Stimulated activated CD4-positive, alpha-beta T cell treated with anti-CD3 and anti-CD28 coated beads, Interleukin-15, amount 100 ng/mL, for 24 hours (primary cell): Measurements from ENCODE around the gene TPK1.

Experiments
- DNase-seq: peaks from one replicate; pipeline ENCODE4 v3.0.0-alpha.2; 2020

Gene TPK1

DNA sequence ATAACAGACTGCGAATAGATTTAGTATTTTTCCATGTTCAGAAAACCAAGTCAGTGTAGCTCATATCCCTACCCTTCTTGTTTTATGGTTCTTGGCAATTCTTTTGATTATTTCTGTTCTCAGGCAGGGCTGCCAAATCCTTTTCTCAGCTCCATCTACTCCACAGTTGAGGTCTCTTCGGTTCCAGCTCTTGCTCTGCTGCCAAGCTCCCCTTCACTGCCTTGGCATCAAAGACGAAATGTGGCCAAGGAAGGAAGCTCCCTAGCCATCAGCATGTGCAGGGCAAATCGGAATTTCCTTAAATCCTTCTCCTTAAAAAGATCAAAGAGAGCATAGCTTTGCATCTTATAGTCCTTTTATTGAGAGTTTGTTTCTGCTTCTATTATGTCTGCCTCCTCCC, 315.9 kb downstream of the TPK1 start:
- DNase-seq: no peak

DNA sequence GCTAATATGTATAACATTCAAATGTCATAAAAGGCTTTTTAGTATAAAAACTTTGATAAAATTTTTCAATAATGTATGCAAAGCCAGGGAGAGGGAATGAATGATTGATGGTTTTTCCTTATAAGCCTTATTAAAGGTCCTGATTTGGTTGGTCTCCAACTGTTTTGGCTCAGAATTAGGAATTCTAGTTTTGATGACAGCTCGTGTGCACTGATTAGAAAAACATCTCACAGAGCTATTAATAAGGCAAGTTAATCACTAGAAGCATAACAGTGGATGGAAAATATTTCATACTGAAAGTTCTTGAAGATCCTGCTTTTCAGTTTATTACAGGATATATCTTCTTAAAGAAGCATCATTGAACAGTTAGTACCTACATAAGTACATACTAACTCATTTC, 317.5 kb downstream of the TPK1 start:
- no peak for DNase-seq

DNA sequence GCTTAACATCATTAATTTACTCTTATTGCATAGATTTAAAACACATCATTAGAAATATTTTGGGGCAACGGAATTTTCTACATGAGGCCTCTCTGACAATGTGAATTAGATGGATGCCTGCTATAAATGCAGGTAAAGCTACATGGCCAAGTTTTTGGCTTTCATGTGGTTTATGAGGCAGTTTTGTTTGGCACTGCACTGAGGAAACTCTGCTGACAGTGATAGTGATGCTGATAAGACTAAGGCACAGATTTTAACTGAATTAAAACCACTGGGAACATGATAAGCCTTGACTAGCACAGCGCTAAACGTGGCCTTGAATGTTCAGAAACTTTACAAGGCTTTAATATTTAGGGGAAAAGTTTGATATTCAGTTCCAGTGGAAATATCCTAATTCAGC, 318.1 kb downstream of the TPK1 start:
- DNase-seq: no peak

DNA sequence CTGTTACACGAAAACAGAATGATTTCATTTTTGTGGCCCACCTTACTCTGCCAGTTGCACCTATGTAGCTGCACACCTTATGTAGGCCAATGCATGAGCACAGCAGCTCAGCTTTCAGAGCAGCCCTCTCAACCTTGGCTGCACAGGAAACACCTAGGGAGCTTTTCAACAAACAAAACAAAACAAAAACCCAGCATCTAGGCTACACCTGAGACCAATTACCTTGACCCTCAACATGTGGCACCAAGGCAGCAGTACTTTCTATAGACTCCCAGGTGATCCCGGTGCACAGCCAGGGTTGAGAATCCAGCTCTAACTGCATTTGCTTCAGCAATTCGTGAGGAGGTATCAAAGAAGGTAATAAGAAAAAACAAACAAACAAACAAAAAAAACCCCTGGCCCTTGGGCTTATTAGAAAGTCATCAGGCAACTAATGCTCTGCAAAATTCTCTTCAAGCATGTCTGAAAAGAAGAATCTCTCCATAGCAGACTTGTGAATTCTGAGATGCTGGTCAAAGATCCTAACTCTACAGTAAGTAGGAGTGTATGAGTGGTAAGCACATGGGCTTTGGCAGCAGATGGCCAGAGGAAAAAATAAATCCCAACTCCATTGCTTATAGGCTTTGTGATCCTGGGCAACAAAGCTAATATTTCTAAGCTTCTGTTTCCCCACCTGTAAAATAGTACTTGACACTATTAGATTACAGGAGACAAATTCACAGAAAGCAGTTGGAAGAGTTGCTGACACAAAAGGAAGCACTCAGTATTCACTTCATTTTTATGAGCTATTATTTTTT, 318.9 kb downstream of the TPK1 start:
- DNase-seq: no peak

DNA sequence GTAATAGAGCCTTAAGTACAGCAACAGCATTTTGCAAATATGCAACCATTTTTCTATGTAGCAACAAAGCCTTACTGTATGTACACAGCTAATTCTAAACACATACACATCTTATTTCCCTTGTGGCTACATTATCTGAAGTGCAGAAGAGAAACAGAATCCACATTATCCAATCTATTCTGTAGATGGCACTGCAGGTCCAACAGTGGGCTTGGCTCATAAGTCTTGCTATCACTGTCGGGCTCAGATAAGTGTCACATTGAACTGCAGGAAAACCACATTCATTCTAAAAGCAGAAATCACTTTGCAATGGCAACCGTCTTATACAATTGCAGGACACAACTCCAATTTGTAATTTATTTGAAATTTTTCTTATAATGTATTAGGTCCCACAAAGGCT, 322.5 kb downstream of the TPK1 start:
- DNase-seq: no peak

DNA sequence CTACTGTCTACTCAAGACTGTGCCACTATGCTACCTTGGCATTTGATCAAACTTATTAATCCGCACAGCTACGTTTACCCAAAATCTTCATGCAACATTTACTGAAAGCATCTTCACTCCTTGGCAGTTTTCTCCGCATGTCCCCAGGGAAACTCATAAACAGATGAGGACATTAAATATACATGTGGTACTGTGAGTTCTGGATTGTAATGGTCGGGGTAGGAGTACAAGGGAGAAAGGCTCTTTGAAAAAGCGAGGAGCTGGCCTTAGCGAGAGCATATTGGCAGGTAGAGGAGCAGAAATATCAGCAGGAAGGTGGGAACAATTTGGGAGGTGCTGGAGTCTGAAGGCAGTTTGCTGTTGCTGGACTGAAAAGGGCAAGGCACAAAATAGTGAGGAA, 325.2 kb downstream of the TPK1 start:
- DNase-seq: no peak

DNA sequence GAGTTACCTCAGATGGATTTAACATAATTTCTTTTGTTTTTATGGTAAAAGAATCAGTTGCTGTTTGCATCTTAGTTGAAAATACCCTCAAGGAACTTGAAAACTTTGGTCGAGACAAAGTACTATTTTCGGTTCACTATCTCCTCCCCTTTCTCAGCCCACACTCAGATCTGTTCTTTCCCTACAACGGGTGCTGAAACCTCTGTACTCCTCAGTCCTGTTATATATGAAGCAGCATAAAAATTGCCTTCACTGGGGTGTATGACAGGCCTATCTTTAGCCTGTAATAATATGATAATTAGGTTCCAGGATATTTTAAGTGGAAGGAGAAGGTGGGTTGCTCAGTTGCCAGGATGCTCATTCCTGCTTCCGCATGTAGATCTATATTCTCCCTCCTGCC, 327.2 kb downstream of the TPK1 start:
- DNase-seq: no peak

DNA sequence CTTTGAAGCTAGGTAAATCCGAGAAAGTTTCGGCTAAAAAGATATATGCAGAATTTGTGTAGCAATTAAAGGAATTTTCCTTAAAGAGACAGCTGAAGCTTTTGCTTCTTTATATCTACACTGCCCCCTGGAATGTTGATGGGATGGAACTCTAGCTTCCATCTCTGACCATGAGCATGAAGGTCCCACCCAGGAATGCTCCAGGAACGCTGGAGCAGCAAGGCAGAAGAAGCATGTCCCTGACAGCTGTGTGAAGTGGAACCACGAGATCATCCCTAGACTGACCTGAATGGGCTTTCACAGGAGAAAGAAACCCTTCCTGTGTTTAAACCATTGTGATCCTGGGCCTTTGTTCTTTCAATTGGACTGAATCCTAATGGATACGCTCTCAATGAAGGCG, 332.6 kb downstream of the TPK1 start:
- DNase-seq: no peak

DNA sequence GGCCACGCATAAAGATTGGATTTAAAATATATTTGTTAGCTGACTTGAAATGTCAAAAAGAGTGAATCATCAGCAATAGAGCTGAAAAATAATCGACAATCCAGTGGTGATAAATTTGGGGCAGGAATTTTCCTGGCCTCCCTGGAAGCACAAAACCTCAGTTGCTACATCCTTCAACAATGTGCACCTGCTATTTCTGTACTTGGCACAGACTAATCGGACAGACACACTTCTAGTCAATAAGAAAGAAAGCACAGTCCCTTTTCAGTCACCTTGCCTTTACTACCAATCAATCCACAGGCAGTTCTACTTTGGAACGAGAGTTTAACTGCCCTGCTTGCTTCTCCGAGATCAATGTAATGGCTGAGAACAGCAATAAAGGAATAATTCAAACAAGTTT, 335.6 kb downstream of the TPK1 start:
- no peak for DNase-seq

DNA sequence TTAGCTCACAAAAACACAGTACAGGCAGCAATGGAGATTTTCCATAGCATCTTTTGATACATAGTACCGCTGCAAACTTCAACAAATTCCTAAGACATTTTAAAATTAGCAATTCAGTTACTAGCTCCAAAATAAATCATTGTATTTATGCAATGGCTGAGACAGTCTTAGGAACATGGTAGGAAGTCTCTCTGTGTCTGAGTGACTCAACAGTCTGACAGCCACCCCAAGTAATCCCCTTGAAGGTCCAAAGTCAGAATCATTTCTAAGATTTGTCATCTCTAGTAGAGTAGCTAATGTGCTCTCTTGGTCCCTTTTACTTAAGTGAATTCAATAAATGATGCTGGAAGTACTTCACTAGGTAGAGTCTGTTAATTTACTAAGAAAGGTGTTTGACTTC, 338.6 kb downstream of the TPK1 start:
- DNase-seq: no peak

DNA sequence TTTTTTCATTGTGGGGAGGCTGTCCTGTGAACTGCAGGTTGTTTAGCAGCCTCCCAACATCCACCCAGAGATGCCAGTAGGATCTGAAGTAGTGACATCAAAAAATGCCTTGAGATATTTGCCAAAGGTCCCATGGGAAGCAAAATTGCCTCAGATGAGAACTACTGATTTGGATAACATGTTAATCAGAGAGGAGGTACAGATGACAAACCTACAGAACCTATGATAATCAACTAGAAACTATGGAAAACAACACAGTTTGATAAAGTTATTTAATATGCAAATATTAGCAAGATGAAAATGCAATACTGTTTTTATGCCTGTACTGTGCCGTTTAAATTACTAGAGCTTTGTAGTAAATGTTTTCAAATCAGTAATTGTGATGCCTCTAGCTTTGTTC, 341.5 kb downstream of the TPK1 start:
- DNase-seq: no peak

DNA sequence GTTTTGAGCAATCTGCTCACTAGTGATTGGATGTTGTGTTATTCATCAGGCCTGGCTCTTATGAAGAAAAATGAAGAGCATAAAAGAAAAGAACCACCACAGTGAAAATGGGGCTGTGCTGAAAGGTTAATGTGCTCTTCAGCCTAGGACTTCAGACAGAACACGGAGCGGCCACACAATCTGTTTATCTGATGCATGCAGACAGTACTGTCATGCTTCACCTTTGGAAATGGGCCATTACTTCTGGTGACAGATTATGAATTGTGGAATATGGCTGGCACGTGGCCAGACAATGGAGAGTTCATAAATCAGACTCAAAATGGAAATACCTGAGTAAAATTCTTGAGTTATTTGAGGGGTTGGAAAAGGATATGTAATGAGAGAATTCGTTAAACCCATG, 346.3 kb downstream of the TPK1 start:
- no peak for DNase-seq

DNA sequence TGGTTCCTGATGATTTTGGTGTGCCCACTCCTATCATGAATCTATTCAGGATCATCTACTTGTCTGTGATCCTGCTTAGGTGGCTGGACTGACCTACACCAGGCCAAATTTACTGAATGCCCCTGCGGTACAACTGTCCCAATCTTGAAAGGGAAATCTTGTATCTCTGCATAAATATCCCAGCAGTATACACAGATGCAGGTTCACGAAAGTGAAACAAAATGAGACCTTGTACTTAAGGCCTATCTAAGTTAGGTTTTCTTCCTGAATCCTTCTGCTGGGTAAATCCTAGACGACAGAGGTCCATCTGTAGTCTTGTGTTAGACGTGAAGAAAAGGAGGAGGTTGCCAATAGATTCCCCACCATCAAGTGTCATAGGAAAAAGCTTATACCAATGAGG, 346.9 kb downstream of the TPK1 start:
- DNase-seq: no peak

DNA sequence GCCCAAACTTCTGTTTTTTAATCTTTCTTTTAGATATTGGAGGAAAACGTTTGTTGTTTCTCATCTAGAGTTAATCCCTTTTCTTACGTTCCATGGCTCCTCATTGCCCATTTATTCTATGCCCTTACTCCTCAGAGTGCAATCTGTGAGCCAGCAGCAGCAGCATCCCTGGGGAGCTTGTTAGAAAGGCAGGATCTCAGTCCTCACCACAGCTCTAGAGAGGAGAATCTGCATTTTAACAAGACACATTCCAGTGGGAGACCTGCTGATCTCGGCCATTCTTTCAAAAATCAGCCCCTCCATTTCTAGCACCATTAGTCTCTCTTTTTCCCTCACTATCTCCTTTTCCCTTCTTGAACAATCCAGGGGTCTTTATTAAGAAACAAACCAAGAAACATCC, 348.0 kb downstream of the TPK1 start:
- DNase-seq: no peak

DNA sequence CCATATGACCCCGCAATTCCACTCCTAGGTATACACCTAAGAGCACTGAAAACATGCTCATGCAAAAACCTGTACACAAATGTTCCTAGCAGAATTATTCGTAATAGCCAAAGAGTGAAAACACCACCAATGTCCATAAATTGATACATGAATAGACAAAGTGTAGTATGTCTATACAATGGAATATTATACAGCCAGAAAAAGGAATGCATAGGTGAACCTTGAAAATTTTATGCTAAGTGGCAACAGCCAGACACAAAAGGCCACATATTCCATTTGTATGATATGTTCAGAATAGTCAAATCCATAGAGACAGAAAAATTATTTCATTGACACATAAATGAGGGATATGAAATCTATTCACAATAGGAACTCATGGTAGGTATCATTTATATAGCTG, 351.4 kb downstream of the TPK1 start:
- DNase-seq: no peak

DNA sequence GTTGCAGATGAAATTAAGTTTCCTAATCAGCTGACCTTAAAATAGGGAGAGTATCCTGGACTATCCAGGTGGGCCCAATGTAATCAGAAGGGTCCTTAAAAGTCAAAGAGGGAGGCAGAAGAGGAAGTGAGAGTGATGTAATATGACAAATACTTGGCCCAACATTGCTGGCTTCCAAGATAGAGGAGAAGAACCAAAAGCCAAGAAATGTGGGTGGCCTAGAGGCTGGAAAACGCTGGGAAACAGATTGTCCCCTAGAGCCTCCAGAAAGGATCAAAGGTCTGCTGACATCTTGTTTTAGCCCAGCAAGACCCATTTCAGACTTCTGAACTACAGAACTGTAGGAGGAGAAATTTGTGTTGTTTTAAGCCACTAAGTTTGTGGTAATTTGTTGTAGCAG, 352.7 kb downstream of the TPK1 start:
- no peak for DNase-seq

DNA sequence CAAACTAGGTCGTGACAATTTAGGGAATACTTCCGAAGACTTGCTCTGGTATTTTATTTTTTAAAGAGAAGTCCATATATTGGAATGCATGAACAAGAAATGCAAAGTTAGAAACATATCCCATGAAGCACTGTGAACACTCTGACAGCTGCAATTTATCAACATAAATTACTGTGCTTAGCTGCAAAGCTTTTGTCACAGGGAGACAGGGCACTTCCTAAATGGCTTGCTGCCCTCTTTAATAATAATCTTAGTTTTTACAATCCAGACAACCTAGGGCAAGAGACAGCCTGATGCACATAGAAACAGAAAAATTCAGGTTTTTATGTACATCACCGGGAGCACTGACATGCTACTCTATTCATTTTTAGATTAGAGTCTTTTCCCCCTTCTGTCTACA, 354.0 kb downstream of the TPK1 start:
- DNase-seq: no peak

DNA sequence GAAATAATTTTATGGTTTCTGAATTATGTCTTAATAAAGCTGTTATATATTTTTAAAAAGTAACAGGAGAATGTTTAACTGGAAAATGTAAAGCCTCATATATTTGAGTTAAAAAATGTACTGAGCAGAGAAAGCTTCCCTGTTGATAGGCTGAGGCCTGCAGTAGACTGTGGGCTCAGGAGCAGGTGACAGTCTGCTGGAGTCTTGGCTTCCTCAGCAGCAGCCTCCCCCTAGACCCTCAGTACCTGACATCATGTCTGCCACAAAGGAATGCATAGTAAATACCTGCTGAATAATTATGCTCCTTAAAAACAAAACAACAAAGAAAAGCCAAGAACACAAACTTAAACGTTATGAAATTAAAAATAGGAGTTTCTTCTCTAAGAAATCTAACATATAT, 358.5 kb downstream of the TPK1 start:
- DNase-seq: no peak

DNA sequence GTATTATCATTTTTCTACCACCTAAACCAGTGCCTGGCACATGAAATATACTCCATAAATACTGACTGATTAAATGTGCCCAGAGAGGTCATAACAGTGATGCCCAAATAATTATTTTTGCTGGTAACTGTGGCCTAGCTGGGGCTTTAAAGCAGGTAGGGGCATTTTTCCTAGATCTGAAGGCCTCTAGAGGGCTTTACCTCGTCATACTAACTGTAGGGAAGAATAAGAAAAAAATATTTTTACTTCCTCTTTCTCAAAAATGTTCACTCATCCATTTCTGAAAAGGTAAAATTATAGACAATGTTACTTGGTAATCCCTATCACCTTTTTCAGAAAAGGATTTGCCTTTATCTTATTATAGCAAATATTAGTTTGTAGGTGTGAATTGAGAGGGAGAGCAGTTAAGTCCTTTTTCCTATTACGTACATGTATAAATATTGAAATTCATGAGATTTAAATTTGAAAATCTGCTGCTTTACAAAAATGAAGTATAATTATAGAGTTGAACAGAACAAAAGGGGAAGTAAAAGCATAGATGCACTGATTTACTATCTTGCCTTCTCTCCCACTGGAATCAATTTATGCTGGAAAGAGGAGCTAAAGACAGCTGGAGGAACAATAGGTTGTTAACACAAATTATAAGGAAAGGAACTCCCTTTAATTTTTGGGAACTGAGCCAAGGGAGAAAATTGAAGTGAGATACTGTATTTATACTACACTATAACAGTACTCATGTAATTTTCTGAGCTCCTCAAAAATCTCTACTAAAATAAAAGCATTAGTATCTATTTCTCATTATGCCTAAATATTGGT, 360.8 kb downstream of the TPK1 start:
- DNase-seq: no peak

DNA sequence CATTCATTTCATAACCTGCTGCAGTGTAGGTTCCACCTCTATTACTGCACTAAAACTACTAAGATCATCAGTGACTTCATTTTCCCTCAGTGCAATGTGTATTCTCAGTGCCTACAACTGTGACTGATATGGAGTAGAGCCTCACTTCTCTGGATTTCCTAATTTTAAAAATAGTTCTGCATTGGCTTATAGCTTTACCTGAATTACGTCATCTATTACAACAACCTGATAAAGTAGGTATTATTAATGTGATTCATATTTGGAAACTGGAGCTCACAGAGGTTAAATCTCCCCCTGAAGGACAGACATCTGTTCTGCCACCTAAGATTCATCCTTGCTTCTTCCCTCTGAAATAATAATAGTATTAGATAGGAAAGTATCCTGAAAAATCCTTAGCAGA, 361.5 kb downstream of the TPK1 start:
- DNase-seq: no peak

DNA sequence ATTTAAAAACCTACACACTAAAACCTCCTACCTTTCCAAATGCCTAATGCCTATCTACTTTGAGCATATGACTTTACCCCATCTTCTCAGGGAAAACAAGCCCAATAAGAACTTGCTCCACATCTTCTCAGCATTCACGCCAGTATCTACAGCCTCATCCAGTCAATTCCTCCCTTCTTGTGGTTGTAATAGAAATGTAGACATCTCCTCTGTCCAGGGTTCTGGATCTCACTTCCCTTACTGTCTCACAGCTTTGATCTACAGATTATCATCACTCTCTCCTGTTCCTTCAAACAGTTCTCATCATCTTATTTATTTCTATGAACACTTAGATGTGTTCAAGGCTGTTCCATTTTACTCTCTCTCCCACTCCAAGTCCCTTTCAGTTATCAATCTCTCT, 361.9 kb downstream of the TPK1 start:
- DNase-seq: no peak

DNA sequence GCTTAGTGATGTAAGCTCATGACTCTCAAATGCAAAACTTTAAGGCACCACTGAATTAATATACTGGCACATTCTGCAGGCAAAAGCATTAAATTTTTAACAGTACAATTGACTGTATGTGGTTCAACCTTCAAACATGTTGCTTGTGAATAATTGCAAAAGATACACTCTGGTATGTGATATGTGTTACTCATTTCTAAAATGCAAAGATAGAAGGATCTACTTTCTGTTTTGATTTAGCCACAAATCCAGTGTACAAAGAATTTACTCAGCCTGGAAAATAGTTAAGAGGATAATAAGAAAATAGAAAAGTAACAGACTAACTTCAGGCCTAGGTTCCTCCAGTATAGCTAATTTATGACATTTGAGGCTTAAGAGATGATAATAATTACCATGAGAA, 365.8 kb downstream of the TPK1 start:
- no peak for DNase-seq

DNA sequence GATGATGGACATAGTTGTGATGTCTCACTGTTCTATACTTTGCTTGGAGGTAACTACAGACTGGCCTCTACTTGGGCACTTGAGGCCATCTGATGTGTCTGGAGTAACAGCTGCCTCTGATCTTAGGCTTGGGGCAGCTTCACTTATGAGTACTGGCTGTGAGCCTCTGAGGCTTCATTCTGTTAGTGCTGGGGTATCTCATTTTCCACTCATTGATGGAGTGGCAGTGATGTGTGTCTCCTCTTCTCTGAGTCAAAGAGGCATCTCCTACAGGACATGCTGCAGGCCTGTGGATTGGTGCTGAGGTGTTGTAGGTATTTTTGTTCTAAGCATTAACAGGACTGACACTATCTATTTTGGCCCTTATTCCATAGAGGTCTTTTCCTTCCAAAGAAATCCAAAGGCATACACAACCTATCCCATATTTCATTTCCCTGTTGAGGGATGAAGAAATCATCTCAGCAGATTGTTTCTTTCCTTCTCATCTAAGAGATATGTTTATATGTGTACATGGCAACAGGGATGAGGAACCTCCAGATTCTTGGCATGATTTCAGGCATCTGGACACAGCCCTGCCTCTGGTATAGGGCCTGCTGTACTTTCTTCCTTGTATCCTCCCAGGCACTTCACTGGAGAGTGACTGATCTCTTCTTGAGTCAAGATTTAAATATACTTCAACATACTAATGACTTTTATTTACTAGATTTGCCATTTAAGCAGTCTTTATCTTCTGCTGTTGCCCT, 366.7 kb downstream of the TPK1 start:
- DNase-seq: no peak

DNA sequence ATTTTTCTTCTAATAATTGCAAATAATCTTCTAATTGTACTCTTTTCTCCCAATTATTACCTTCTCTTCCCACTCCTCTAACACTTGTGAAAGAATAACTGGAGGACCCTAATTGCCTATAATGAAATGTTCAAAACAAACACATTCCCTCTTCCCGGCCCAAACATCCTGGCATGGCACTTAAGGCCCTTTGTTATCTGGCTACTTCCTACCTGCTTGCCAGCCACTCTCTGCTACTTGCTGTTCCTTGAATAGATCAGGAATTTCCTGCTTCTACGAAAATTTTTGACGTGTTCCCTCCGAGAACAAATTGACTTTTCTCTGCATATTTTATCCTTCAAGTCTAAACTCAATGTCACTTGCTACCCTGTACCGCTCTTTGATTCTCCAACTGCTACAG, 376.2 kb downstream of the TPK1 start:
- DNase-seq: no peak
